GM19193 (cell line): ENCODE data around the gene E2F4.

ENCODE experiments used
- POLR2A ChIP-seq: IDR thresholded peaks from 4 replicates; pipeline ENCODE4 v1.6.1; 2011; ENCODE audit not compliant: insufficient read depth, insufficient read length; ENCODE audit errors: extremely low read depth

The E2F4 gene

GRCh38 chr16:67188798-67189197, 3.2 kb upstream of the E2F4 start:
- no peak for TF ChIP-seq POLR2A

- no peak for TF ChIP-seq POLR2A
These were observed 1.9 kb upstream of the E2F4 start, which contains the start of gene EXOC3L1 for GRCh38 chr16:67190041-67190440. Gene EXOC3L1, minus strand, starts transcription at chr16:67190136. Its CDS starts 460 bp downstream, at chr16:67189676.

- no peak for TF ChIP-seq POLR2A
These were observed 1.2 kb upstream of the E2F4 start for GRCh38 chr16:67190448-67191399.

- no peak for TF ChIP-seq POLR2A
These were observed 452 bp upstream of the E2F4 start for GRCh38 chr16:67191411-67191994.

- no peak for TF ChIP-seq POLR2A
These were observed 916 bp downstream of the E2F4 start for GRCh38 chr16:67192781-67193361.

- no peak for TF ChIP-seq POLR2A
These were observed 1.6 kb downstream of the E2F4 start for GRCh38 chr16:67193536-67193935.

- TF ChIP-seq POLR2A: no peak
These were observed 2.3 kb downstream of the E2F4 start for GRCh38 chr16:67194260-67194659.

- TF ChIP-seq POLR2A: no peak
These were observed 3.7 kb downstream of the E2F4 start for GRCh38 chr16:67195676-67196075.

- TF ChIP-seq POLR2A: no peak
These were observed 4.9 kb downstream of the E2F4 start for GRCh38 chr16:67196881-67197280.

GRCh38 chr16:67197704-67198103, 5.7 kb downstream of the E2F4 start:
- TF ChIP-seq POLR2A: no peak

GRCh38 chr16:67198238-67198734, 6.3 kb downstream of the E2F4 start:
- TF ChIP-seq POLR2A: no peak

- no peak for TF ChIP-seq POLR2A
These were observed 7.3 kb downstream of the E2F4 start, which contains the start of gene ELMO3 for GRCh38 chr16:67199011-67199807. Gene ELMO3, plus strand, starts transcription at chr16:67199131. Its CDS starts 196 bp downstream, at chr16:67199327.

GRCh38 chr16:67199808-67200198, 7.8 kb downstream of the E2F4 start:
- no peak for TF ChIP-seq POLR2A

- TF ChIP-seq POLR2A: no peak
These were observed 8.5 kb downstream of the E2F4 start for GRCh38 chr16:67200491-67200890.
